ENCODE data around the gene SEPTIN5. TPM values are rescaled to one million over a fixed set of nuclear protein-coding genes. Genes with fewer than 3 reads are reported as not detected.

SEPTIN5 gene
- total and polyA plus RNA-seq, 9 of the 15 experiments (the other 6 are each of a cell fraction or from before 2014, with no cell fraction given), result 0.03 to 195 (median 119) TPM

- TF ChIP-seq E2F6 (IDR thresholded peaks at IDR 0.05; ENCODE audit: borderline replicate concordance in 1 of 2, extremely low read depth in 1 of 2, insufficient read depth in 1 of 2, insufficient read length in 1 of 2, low read depth in 1 of 2, low read length in 1 of 2, poor library complexity in 1 of 2, severe bottlenecking in 1 of 2) (peak in 1 of 2 experiments; percentile 66), ELF1 (tag; IDR thresholded peaks at IDR 0.05) (no peak), NFATC3 (IDR thresholded peaks at IDR 0.05) (peak; percentile 92), MCM2 (IDR thresholded peaks at IDR 0.05; ENCODE audit: low read depth) (no peak), LEF1 (IDR thresholded peaks at IDR 0.05) (peak; percentile 83; the same call in 1 of the 2 replicates), MCM5 (IDR thresholded peaks at IDR 0.05; ENCODE audit: low read depth) (peak; percentile 16; the same call in 1 of the 2 replicates), ZBTB26 (CRISPR knock-in tag; IDR thresholded peaks at IDR 0.05) (peak; percentile 76), NONO (IDR thresholded peaks at IDR 0.05; ENCODE audit: low read depth in 2 of 2, low read length in 1 of 2) (peak in 1 of 2 experiments; percentile 47; a peak in 1 of 4 replicates), ZFP30 (CRISPR knock-in tag; IDR thresholded peaks at IDR 0.05; ENCODE audit: borderline replicate concordance) (peak; percentile 13; the same call in 1 of the 2 replicates), CC2D1A (IDR thresholded peaks at IDR 0.05) (peak; percentile 70), POLR2B (IDR thresholded peaks at IDR 0.05; ENCODE audit: low read depth, partially characterized antibody) (peak; percentile 58), ELF4 (CRISPR knock-in tag; IDR thresholded peaks at IDR 0.05) (peak; percentile 87), USF1 (CRISPR knock-in tag; IDR thresholded peaks at IDR 0.05) (no peak), YY1 (IDR thresholded peaks at IDR 0.05; ENCODE audit: borderline replicate concordance in 1 of 3, control insufficient read depth in 1 of 3, extremely low read depth in 1 of 3, insufficient read depth in 3 of 3, insufficient read length in 1 of 3, insufficient replicate concordance in 2 of 3, low read depth in 1 of 3, low read length in 2 of 3) (peak in 1 of 3 experiments; percentile 4), HLTF (IDR thresholded peaks at IDR 0.05) (peak; percentile 99; the same call in 1 of the 2 replicates), TBL1XR1 (IDR thresholded peaks at IDR 0.05; ENCODE audit: low read length in 2 of 2) (peak in 1 of 2 experiments; percentile 54; a peak in 1 of 4 replicates), HMGN3 (IDR thresholded peaks at IDR 0.05; ENCODE audit: borderline replicate concordance, extremely low read depth, insufficient read length, low read depth, low read length) (peak; percentile 27)
Measured at GRCh38 chr22:19760058-19760950, 46.0 kb downstream of the SEPTIN5 start, which contains the start of gene TBX1 (continued).
